Fibroblast of peridontal ligament (primary cell): Measurements from ENCODE around the gene ITPRID2.
"Not testable (repeated sequence)": the region's sequence is repeated elsewhere in the genome, so short reads cannot be mapped to it uniquely, and the experiment has no call there.

ENCODE experiments used
- DNase-seq: peaks from one replicate; pipeline ENCODE4 v3.0.0-alpha.2; 2010; ENCODE audit errors: extremely low read depth

ITPRID2 gene

GRCh38 chr2:181959508-181959907 is 68.0 kb downstream of the ITPRID2 start:
- no peak for DNase-seq

GRCh38 chr2:181961167-181961566 is 69.6 kb downstream of the ITPRID2 start:
- DNase-seq = not testable (repeated sequence)

GRCh38 chr2:181962142-181962541 is 70.6 kb downstream of the ITPRID2 start:
- DNase-seq = no peak

- DNase-seq = no peak
Measured at GRCh38 chr2:181970160-181970794, 78.7 kb downstream of the ITPRID2 start.

GRCh38 chr2:181971032-181971431 is 79.5 kb downstream of the ITPRID2 start:
- no peak for DNase-seq

GRCh38 chr2:181972431-181973170 is 81.1 kb downstream of the ITPRID2 start:
- DNase-seq = no peak

- DNase-seq = no peak
Measured at GRCh38 chr2:181973171-181973783, 81.7 kb downstream of the ITPRID2 start.

- no peak for DNase-seq
Measured at GRCh38 chr2:181977661-181978350, 86.3 kb downstream of the ITPRID2 start.

GRCh38 chr2:181978351-181979150 is 87.0 kb downstream of the ITPRID2 start:
- DNase-seq = no peak
